ENCODE data around the gene GOLGA1.

The GOLGA1 gene

GRCh38 chr9:124871156-124871561 is 69.7 kb downstream of the GOLGA1 start:
- peak overlapping the region; percentile 93 to 97 for H3K4me3 Mint-ChIP-seq
- peaks cover 54% of the 10 kb centered on the region in 2 donors for H3K4me1 Mint-ChIP-seq (ENCODE audit: low read depth in 2 of 2)
- H3K36me3 Mint-ChIP-seq (ENCODE audit: insufficient read depth) = peaks cover 74% of the 10 kb centered on the region
- ATAC-seq (replicated peaks) = no peak
- H3K27me3 Mint-ChIP-seq = no peaks in the 10 kb centered on the region
- H3K9me3 Mint-ChIP-seq = no peaks in the 10 kb centered on the region
- peak overlapping the region; percentile 91 to 97 for H3K27ac Mint-ChIP-seq
- DNase-seq = no peak

- H3K9me3 Mint-ChIP-seq = no peaks in the 10 kb centered on the region
- peaks cover 70% of the 10 kb centered on the region for H3K36me3 Mint-ChIP-seq (ENCODE audit: insufficient read depth)
- H3K4me3 Mint-ChIP-seq = peak overlapping the region; percentile 93 to 97
- peaks cover 54% of the 10 kb centered on the region in 2 donors for H3K4me1 Mint-ChIP-seq (ENCODE audit: low read depth in 2 of 2)
- DNase-seq = no peak
- no peak for ATAC-seq (replicated peaks)
- no peaks in the 10 kb centered on the region for H3K27me3 Mint-ChIP-seq
- H3K27ac Mint-ChIP-seq = peak overlapping the region; percentile 91 to 97
Observed at GRCh38 chr9:124870723-124871122, 70.2 kb downstream of the GOLGA1 start.

- Mint-ChIP-seq H3K4me3 (peak overlapping the region; percentile 93 to 97), H3K27ac (peak overlapping the region; percentile 91 to 97), H3K9me3 (no peaks in the 10 kb centered on the region), H3K36me3 (ENCODE audit: insufficient read depth) (peaks cover 66% of the 10 kb centered on the region), H3K27me3 (no peaks in the 10 kb centered on the region), H3K4me1 (ENCODE audit: low read depth in 2 of 2) (peaks cover 51 to 54% of the 10 kb centered on the region in 2 donors)
- peak; percentile 64 for ATAC-seq (replicated peaks)
- DNase-seq = peak; percentile 83 to 88 (median 84)
Observed at GRCh38 chr9:124869986-124870560, 70.8 kb downstream of the GOLGA1 start.

GRCh38 chr9:124869466-124869985 is 71.4 kb downstream of the GOLGA1 start:
- Mint-ChIP-seq H3K27me3 (no peaks in the 10 kb centered on the region), H3K4me3 (peak overlapping the region; percentile 93 to 97), H3K9me3 (no peaks in the 10 kb centered on the region), H3K4me1 (ENCODE audit: low read depth in 2 of 2) (peaks cover 45 to 50% of the 10 kb centered on the region in 2 donors), H3K27ac (peak overlapping the region; percentile 91 to 97), H3K36me3 (ENCODE audit: insufficient read depth) (peaks cover 61% of the 10 kb centered on the region)
- DNase-seq (peak in 2 of 3 experiments; percentile 45 to 46), ATAC-seq (replicated peaks) (peak; percentile 26)

- ATAC-seq (replicated peaks) (peak; percentile 65), DNase-seq (peak; percentile 86 to 92 (median 89))
- peak overlapping the region; percentile 93 to 97 for H3K27ac Mint-ChIP-seq
- peak overlapping the region; percentile 93 to 97 for H3K4me3 Mint-ChIP-seq
- H3K4me1 Mint-ChIP-seq (ENCODE audit: low read depth in 2 of 2) = peaks cover 42 to 45% of the 10 kb centered on the region in 2 donors
- H3K36me3 Mint-ChIP-seq (ENCODE audit: insufficient read depth) = peaks cover 54% of the 10 kb centered on the region
- H3K9me3 Mint-ChIP-seq = no peaks in the 10 kb centered on the region
- H3K27me3 Mint-ChIP-seq = no peaks in the 10 kb centered on the region
Observed at GRCh38 chr9:124868511-124869465, 72.1 kb downstream of the GOLGA1 start.

GRCh38 chr9:124863371-124863871 is 77.5 kb downstream of the GOLGA1 start:
- DNase-seq = no peak
- Mint-ChIP-seq H3K4me1 (ENCODE audit: low read depth in 2 of 2) (peaks cover 25 to 31% of the 10 kb centered on the region in 2 donors), H3K4me3 (peak overlapping the region; percentile 46 to 96), H3K27ac (no peak overlapping the region), H3K9me3 (no peaks in the 10 kb centered on the region), H3K27me3 (no peaks in the 10 kb centered on the region), H3K36me3 (ENCODE audit: insufficient read depth) (peaks cover 38% of the 10 kb centered on the region)
- ATAC-seq (replicated peaks) = no peak

GRCh38 chr9:124861342-124862229 is 79.3 kb downstream of the GOLGA1 start, which contains the start of the genes ARPC5L and RPL35:
ARPC5L (plus strand) TSS chr9:124862130; CDS start chr9:124869291, 7,161 bp downstream.
RPL35 (minus strand) TSS chr9:124861957; CDS start chr9:124861912, 45 bp downstream.
- DNase-seq = peak; percentile 94 to 96 (median 96)
- Mint-ChIP-seq H3K4me1 (ENCODE audit: low read depth in 2 of 2) (peaks cover 23 to 26% of the 10 kb centered on the region in 2 donors), H3K27ac (peak within 1 kb of the TSS; percentile 94 to 95), H3K9me3 (no peaks in the 10 kb centered on the region), H3K36me3 (ENCODE audit: insufficient read depth) (peaks cover 38% of the 10 kb centered on the region), H3K4me3 (peak within 1 kb of the TSS; percentile 95 to 96), H3K27me3 (no peaks in the 10 kb centered on the region)
- peak; percentile 90 for ATAC-seq (replicated peaks)

GRCh38 chr9:124860582-124861341 is 80.1 kb downstream of the GOLGA1 start:
- Mint-ChIP-seq H3K4me3 (peak overlapping the region; percentile 95 to 96), H3K36me3 (ENCODE audit: insufficient read depth) (peaks cover 44% of the 10 kb centered on the region), H3K4me1 (ENCODE audit: low read depth in 2 of 2) (peaks cover 23 to 26% of the 10 kb centered on the region in 2 donors), H3K27me3 (no peaks in the 10 kb centered on the region), H3K9me3 (no peaks in the 10 kb centered on the region), H3K27ac (peak overlapping the region; percentile 94 to 95)
- no peak for DNase-seq
- ATAC-seq (replicated peaks) = no peak

- peak overlapping the region; percentile 95 to 96 for H3K4me3 Mint-ChIP-seq
- peaks cover 24 to 26% of the 10 kb centered on the region in 2 donors for H3K4me1 Mint-ChIP-seq (ENCODE audit: low read depth in 2 of 2)
- no peaks in the 10 kb centered on the region for H3K27me3 Mint-ChIP-seq
- H3K27ac Mint-ChIP-seq = peak overlapping the region; percentile 94 to 95
- DNase-seq (no peak), ATAC-seq (replicated peaks) (no peak)
- H3K36me3 Mint-ChIP-seq (ENCODE audit: insufficient read depth) = peaks cover 41% of the 10 kb centered on the region
- no peaks in the 10 kb centered on the region for H3K9me3 Mint-ChIP-seq
Observed at GRCh38 chr9:124859803-124860581, 80.9 kb downstream of the GOLGA1 start.

- ATAC-seq (replicated peaks) (no peak), DNase-seq (no peak)
- Mint-ChIP-seq H3K27ac (peak overlapping the region in 1 of 2 donors; percentile 73), H3K4me1 (ENCODE audit: low read depth in 2 of 2) (peaks cover 26% of the 10 kb centered on the region in 2 donors), H3K27me3 (no peaks in the 10 kb centered on the region), H3K36me3 (ENCODE audit: insufficient read depth) (peaks cover 41% of the 10 kb centered on the region), H3K9me3 (no peaks in the 10 kb centered on the region), H3K4me3 (no peak overlapping the region)
Observed at GRCh38 chr9:124858330-124859046, 82.4 kb downstream of the GOLGA1 start.
